GM18861 (cell line): Measurements from ENCODE around the gene SAXO1.
"Not testable (repeated sequence)": the region's sequence is repeated elsewhere in the genome, so short reads cannot be mapped to it uniquely, and the experiment has no call there.

Experiments
- ATAC-seq: cut with Tn5 transposase; IDR thresholded peaks from one replicate; pipeline ENCODE4 v1.9.1; 2021; ENCODE audit not compliant: unreplicated experiment

The SAXO1 gene

GRCh38 chr9:18999173-18999785 lies 33.7 kb downstream of the SAXO1 start:
- no peak for ATAC-seq

GRCh38 chr9:18997151-18997550 lies 35.9 kb downstream of the SAXO1 start:
- ATAC-seq: no peak

GRCh38 chr9:18996211-18996610 lies 36.8 kb downstream of the SAXO1 start:
- no peak for ATAC-seq

GRCh38 chr9:18994263-18994916 lies 38.6 kb downstream of the SAXO1 start:
- ATAC-seq: no peak

- ATAC-seq: not testable (repeated sequence)
These were observed 41.8 kb downstream of the SAXO1 start for GRCh38 chr9:18991197-18991596.

- ATAC-seq: no peak
These were observed 42.5 kb downstream of the SAXO1 start for GRCh38 chr9:18990494-18990893.

GRCh38 chr9:18989865-18990264 lies 43.1 kb downstream of the SAXO1 start:
- ATAC-seq: no peak

- ATAC-seq: no peak
These were observed 43.9 kb downstream of the SAXO1 start for GRCh38 chr9:18989097-18989496.

GRCh38 chr9:18988003-18988402 lies 45.0 kb downstream of the SAXO1 start:
- ATAC-seq: no peak

GRCh38 chr9:18985996-18986395 lies 47.0 kb downstream of the SAXO1 start:
- no peak for ATAC-seq

- ATAC-seq: no peak
These were observed 47.5 kb downstream of the SAXO1 start for GRCh38 chr9:18985464-18985951.

GRCh38 chr9:18982262-18982620 lies 50.8 kb downstream of the SAXO1 start:
- ATAC-seq: no peak

GRCh38 chr9:18981476-18982261 lies 51.3 kb downstream of the SAXO1 start:
- no peak for ATAC-seq

GRCh38 chr9:18980189-18980588 lies 52.8 kb downstream of the SAXO1 start:
- ATAC-seq: no peak

- ATAC-seq: no peak
These were observed 53.6 kb downstream of the SAXO1 start for GRCh38 chr9:18979367-18979766.

GRCh38 chr9:18978188-18978587 lies 54.8 kb downstream of the SAXO1 start:
- ATAC-seq: no peak

- no peak for ATAC-seq
These were observed 56.1 kb downstream of the SAXO1 start for GRCh38 chr9:18976709-18977531.

GRCh38 chr9:18976221-18976708 lies 56.7 kb downstream of the SAXO1 start:
- no peak for ATAC-seq

- no peak for ATAC-seq
These were observed 59.7 kb downstream of the SAXO1 start for GRCh38 chr9:18973348-18973747.

- ATAC-seq: no peak
These were observed 60.3 kb downstream of the SAXO1 start for GRCh38 chr9:18972675-18973074.

GRCh38 chr9:18971909-18972308 lies 61.1 kb downstream of the SAXO1 start:
- ATAC-seq: no peak
